Adrenal gland (tissue), 5 donors: ENCODE measurements around the gene FAM124B.

Experiments
- POLR2A ChIP-seq, 2 donors: fragments of 450-650 bp; IDR thresholded peaks; one replicate each; pipeline ENCODE4 v1.6.1; 2017; ENCODE audit warnings: antibody characterized with exemption in 2 of 2, mild to moderate bottlenecking in 2 of 2, moderate library complexity in 1 of 2
- TF ChIP-seq, protein P1 (sequence below), 6 experiments: fragments of 450-650 bp in 4 of 6; fragments of 200-600 bp in 2 of 6; sonication (generic) in 1 of 6; IDR thresholded peaks; 1 replicate in 5 of 6; 2 replicates in 1 of 6; pipeline versions ENCODE4 v1.5.1 to v1.8.0; 2016 to 2021; ENCODE audit warnings: antibody characterized with exemption in 6 of 6, mild to moderate bottlenecking in 2 of 6, moderate library complexity in 1 of 6
- donor health status: DM: no; HTN: no; CAD: no.

DNA sequence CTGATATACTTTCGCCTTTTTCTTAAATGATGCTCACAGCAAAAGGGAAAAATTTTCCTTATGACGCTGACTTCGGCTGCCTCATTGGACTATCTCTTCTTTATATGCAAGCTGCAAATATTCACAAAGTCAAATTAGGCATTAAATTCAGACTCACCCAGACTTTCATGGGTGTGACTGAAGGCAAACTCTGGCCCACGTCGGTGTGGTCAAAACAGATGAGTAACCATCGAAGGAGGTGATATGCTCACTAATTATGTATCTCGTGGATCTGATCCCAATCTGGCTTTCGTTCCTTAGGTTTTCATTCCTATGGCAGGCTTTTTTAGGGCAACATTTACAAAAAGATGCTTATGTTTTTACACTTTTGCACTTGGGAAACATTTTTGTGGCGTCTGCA lies 36.6 kb downstream of the FAM124B start:
- TF ChIP-seq, protein P1, sequence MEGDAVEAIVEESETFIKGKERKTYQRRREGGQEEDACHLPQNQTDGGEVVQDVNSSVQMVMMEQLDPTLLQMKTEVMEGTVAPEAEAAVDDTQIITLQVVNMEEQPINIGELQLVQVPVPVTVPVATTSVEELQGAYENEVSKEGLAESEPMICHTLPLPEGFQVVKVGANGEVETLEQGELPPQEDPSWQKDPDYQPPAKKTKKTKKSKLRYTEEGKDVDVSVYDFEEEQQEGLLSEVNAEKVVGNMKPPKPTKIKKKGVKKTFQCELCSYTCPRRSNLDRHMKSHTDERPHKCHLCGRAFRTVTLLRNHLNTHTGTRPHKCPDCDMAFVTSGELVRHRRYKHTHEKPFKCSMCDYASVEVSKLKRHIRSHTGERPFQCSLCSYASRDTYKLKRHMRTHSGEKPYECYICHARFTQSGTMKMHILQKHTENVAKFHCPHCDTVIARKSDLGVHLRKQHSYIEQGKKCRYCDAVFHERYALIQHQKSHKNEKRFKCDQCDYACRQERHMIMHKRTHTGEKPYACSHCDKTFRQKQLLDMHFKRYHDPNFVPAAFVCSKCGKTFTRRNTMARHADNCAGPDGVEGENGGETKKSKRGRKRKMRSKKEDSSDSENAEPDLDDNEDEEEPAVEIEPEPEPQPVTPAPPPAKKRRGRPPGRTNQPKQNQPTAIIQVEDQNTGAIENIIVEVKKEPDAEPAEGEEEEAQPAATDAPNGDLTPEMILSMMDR (IDR thresholded peaks at IDR 0.05) = no peak
- TF ChIP-seq POLR2A (IDR thresholded peaks at IDR 0.05) = no peak
